Fibroblast of pulmonary artery (primary cell): ENCODE results near the gene CACNA1S.

Experiments used
- DNase-seq: peaks from one replicate; pipeline ENCODE4 v3.0.0-alpha.2; 2010; ENCODE audit warnings: low read depth
- H3K4me3 ChIP-seq: replicated peaks from 2 replicates; pipeline ENCODE4 v1.5.1; 2011; ENCODE audit warnings: low read depth, mild to moderate bottlenecking, control low read depth, low read length, moderate library complexity
- CTCF ChIP-seq: IDR thresholded peaks from 2 replicates; pipeline ENCODE4 v1.5.1; 2011; ENCODE audit warnings: mild to moderate bottlenecking, control low read depth, low read length, inconsistent platforms; ENCODE audit errors: missing control alignments

Gene CACNA1S

GRCh38 chr1:201144701-201145100 is 32.5 kb upstream of the CACNA1S start:
- TF ChIP-seq CTCF, result no peak
- no peak overlapping the region for H3K4me3 ChIP-seq
- DNase-seq, result no peak

- TF ChIP-seq CTCF, result no peak
- DNase-seq, result no peak
- H3K4me3 ChIP-seq, result no peak overlapping the region
Measured at GRCh38 chr1:201143726-201144635, 31.8 kb upstream of the CACNA1S start.

- no peak for TF ChIP-seq CTCF
- no peak for DNase-seq
Measured at GRCh38 chr1:201142849-201143725, 30.9 kb upstream of the CACNA1S start.

GRCh38 chr1:201142011-201142848 is 30.0 kb upstream of the CACNA1S start:
- TF ChIP-seq CTCF, result no peak
- no peak overlapping the region for H3K4me3 ChIP-seq
- no peak for DNase-seq

More at GRCh38 chr1:201142849-201143725, 30.9 kb upstream of the CACNA1S start:
- no peak overlapping the region for H3K4me3 ChIP-seq

- no peak overlapping the region for H3K4me3 ChIP-seq
- TF ChIP-seq CTCF, result no peak
- DNase-seq, result no peak
Measured at GRCh38 chr1:201141418-201141817, 29.2 kb upstream of the CACNA1S start.

GRCh38 chr1:201140941-201141260 is 28.7 kb upstream of the CACNA1S start:
- H3K4me3 ChIP-seq, result no peak overlapping the region
- no peak for TF ChIP-seq CTCF
- no peak for DNase-seq
